Skeletal muscle cell (primary cell): ENCODE results near the gene KLHL36.

Experiments
- DNase-seq: peaks from one replicate; pipeline ENCODE4 v3.0.0-alpha.2; 2010; ENCODE audit warnings: low read depth
- H3K4me3 ChIP-seq: 2 replicates; pipeline ENCODE4 v1.5.1; 2011; ENCODE audit warnings: low read depth, mild to moderate bottlenecking, control low read depth, low read length, moderate library complexity

KLHL36 gene

DNA sequence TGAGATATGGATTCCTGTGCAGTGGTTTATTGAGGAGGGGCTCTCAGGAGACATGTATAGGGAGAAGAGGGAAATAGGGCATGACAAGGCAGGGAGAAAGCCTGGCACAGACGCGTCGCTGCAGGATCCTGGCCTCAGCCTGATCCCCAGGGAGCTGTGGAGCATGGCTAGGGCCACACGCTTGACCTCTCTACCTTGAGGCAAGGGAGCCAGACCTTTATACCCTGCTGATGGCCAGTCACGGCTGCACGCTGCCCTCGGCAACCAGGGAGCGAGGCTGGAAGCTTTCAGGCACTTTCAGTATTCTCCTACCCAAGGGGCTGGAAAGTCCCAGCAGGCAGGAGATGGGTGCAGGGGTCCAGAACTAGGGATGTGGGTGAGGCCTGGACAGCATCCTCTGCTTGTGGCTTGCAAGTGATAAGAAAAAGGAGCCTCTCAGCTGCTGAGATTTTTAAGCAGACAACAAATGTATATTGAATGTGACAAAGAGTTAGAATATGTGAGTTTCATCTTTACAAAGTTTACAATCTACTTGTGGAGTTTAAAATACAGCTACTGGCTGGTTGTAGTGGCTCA is 10.0 kb upstream of the KLHL36 start:
- no peak for DNase-seq
- H3K4me3 ChIP-seq = no peak overlapping the region

DNA sequence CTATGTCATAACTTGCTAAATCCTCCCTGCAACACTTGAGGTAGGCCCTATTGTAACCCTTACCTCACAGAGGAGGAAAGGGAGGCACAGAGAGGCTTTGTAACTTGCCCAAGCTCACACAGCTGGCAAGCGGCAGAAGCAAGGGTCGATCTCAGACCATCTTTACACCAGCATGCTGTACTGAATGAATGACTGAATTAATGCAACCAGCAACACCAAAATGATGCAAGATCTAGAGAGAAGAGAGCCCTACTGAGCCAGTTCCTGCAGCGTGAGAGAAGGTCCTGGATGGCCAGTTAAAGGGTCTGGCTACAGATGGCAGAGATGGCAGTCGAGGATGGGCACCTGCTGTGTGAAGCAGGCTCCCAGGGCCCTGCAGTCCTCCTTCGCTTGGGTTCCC is 8.2 kb upstream of the KLHL36 start:
- no peak overlapping the region for H3K4me3 ChIP-seq
- no peak for DNase-seq

DNA sequence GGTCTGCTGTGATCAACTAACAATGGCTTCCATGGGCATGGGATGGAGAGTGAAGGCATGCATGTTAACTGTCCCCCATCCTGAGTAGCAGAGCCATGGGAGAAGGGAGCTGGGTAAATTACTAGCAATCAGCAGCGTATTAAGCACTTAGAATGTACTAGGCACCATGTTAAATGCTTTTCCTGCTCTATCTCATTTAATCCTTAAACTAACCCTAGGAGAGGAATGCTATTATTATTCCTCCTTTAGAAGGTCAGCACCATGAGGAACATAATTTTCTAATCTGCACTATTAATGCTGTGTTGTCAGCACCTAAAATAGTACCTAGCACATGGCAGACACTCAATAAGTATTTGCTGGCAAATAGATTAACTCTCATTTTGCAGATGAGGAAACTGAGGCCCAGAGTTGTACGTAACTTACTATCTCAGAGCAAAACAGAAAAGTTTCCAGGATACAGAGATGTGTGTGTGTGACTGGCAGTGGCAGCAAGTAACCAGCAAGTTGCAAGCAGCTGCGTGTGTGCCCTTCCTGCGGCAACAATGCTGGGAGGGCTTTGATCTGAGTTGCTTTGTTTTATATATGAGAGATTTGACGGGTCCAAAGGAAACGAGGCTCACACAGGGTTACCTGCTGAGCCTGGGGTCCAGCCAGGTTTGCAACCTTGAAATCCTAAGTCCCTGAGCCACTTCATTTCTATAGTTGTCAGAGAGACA is 6.5 kb upstream of the KLHL36 start:
- H3K4me3 ChIP-seq = no peak overlapping the region
- DNase-seq = no peak

DNA sequence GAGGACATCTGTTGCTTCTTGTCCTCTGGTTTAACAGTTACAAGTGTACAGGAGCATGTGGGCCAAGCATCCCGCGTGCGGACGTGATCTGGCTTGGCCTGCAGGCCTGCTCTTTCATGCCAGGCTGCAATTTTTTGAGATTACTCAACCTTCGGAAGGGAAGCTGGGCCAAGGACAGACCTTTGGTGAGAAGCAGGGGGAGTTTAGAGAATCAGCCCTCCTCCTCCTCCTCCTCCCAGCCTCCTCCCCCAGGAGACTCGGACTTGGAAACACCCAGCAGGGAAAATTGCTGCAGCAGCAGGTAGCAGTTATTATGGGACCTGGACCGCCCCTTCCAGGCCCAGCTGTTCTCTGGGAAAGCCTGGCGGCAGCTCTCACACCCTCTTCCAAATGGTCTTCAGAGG is 5.1 kb upstream of the KLHL36 start:
- no peak overlapping the region for H3K4me3 ChIP-seq
- DNase-seq = peak; percentile 72

DNA sequence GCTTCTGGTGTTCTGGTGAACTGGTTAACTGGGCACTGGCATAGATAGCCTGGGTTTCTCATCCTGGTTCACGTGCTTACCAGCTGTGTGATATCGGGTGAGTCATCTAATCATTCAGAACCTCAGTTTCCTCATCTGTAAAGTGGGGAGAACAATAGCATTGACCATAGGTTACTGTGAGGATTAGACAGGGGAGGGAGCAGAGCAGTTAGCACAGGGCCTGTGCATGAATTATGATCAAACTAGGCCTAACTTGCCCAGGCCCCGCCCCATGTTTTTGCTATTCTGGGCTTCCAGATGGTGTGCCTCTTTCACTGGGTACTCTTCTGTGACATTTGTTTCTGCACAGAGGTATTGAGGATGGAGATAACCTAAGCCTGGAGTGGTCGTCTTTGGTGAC is 4.6 kb upstream of the KLHL36 start:
- H3K4me3 ChIP-seq = no peak overlapping the region
- no peak for DNase-seq

DNA sequence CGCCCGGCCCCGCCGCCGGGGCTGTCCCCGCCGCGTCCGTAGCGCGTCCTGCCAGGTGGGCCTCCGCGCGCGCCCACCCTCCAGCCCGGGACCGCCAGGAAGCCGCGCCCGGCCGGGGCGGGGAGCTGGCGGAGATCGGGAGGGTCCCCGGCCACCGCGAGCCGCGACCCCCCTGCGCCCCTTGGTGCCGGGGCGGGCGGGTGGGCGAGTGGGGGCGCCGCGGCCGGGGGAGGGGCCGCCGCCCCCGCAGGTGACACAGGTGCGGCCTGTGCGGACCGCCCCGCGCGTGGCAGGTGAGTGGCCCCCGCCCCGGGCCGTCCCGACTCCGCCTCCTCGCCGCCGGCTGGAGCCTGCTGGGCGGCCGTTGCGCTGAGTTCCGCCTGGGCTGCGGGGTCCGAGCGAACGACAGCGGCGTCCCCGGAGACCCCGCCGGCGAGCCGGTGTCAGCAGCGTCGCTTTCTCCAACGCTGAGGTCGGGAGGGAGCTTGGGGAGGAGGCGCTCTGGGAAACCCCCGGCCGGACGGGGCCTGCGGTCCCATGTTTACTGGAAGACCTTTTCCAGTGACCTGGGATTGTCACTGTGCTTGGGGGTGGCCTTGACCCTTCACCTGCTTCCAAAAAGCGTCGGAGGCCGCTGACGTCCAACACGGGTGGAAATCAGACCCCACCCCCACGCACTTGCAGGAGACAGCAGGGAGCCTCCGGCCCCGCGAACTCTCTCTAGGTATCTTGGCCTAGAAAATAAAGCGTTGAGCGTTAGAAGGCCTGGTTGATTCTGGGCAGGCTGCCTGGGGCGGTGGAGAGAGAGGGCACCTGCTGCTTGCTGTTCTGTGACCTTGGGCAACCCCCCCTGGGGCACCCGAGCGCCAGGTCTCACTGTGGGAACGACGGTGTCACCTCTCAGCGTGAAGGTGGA is 542 bp downstream of the KLHL36 start:
- no peak for DNase-seq
- peak overlapping the region; percentile 71 for H3K4me3 ChIP-seq

DNA sequence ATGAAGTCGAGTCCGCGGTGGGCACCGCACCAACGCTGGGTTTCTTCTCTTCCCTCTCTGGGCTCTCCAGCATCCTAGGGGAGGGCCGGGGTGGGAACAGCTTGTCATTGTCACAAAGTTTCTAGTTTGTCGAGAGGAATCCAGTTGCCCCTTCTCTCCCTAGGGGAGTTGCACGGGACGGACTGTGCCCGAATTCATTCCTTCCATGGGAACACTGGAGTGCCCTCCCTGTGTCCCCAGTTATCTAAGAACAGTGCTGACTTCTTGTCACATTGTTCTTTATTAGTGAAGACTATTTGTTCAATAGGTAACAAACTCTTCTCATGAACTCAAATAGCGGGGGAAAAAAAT is 1.2 kb downstream of the KLHL36 start:
- DNase-seq = no peak
- peak overlapping the region; percentile 71 for H3K4me3 ChIP-seq

DNA sequence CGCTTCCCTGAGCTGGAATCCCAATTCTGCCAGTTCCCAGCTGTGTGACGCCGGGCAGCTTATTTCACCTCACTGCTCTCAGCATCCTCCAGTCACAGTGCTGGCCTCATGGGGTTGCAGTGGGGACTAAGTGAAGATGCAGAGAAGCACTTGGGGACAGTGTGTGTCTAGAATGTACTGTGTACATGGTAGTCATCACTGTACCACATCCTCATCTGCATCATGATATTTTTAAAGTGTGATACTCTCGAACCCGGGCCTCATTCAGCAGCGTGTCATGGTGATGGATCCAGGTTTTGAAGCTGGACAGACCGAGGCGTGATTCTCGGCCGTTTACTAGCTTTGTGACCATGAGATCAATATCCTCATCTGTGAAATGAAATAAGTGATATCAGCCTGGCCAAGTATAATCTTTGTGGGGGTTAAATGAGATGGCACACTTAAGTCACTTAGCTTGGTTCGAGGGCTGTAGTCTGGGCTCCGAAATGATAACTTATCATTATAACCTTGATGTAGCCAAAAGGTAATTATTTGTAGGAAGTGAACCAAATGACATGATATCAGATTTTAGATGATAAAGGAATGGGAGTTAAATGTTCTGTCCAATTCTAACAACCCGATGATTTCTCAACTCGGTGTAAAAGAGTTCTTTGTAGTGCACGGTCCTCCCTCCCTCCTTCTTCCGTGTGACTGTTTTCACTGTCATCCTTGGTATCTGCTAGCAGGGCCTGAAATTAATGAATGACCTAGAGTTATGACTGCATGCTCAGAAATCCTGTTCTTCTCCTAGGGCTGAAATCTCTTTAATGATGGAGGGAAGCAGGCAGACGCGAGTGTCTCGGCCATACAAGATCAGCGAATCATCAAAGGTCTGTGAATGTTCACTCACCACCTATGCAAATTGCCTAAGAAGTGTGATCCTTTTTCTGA is 2.0 kb downstream of the KLHL36 start:
- no peak overlapping the region for H3K4me3 ChIP-seq
- peak; percentile 26 for DNase-seq

DNA sequence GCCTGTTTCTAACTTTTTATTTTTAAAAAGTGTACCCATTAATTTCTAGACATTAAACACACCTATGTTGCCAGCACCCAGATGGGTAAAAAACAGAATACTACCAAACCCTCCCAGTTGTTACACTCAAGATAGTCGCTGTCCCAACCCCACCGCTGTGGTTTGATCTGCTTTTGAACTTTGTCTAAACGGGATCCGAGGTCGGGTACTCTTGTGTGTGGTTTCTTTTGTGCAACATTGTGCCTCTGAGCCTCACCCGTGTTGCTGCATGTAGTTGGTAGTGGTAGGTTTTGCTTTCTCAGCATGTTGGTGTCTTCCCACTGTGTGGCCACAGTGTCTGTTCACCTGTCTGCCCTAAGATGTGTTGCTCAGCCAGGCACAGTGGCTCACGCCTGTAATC is 4.3 kb downstream of the KLHL36 start:
- no peak overlapping the region for H3K4me3 ChIP-seq
- no peak for DNase-seq

DNA sequence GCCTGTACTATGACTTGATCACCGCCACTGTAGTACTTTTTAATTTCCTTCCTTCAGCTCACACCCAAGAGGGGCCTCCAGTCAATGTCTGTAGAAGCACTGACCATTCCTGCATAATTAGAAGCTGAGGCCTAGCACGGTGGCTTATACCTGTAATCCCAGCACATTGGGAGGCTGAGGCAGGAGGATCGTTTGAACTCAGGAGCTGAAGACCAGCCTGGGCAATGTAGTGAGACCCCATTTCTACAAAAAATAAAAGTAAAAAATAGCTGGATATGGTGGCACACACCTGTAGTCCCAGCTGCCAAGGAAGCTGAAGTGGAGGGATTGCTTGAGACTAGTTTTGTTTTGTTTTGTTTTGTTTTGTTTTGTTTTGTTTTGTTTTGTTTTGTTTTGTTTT is 5.9 kb downstream of the KLHL36 start:
- no peak overlapping the region for H3K4me3 ChIP-seq

DNA sequence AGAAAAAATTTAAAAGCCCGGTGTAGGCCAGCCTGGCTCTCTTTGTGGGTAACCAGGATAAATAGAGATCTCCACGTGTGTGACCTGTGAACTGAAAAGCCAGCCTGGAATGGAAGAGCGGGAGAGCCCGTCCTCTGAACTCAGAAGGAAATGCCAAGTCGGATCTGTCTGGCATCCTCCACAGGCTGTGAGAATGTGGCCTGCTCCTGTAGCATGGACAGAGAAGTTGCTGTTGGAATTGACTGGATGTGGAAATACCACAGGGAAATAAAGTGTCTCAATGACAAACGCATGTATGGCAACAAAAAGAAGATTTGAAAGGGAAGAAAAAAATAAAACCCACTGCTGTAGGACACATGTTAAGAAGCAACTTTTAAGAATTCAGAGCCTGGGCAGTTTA is 6.7 kb downstream of the KLHL36 start:
- H3K4me3 ChIP-seq = no peak overlapping the region

More for the DNA sequence above, 5.9 kb downstream of the KLHL36 start:
- no peak for DNase-seq

DNA sequence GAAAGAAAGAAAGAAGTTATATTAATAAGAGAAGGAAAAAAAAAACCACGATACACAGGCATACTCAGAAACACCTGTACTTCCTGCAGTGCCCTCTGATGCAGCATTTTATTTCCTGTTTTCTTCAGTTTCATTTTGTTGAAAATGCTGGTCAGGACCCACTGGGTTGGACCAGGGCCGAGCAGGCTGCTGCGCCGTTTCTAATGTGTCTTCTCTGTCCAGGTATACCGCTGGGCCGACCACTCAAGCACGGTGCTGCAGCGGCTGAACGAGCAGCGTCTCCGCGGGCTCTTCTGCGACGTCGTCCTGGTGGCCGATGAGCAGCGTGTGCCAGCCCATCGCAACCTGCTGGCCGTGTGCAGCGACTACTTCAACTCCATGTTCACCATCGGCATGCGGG is 8.3 kb downstream of the KLHL36 start:
- DNase-seq = no peak
- no peak overlapping the region for H3K4me3 ChIP-seq

More for the DNA sequence above, 6.7 kb downstream of the KLHL36 start:
- no peak for DNase-seq

DNA sequence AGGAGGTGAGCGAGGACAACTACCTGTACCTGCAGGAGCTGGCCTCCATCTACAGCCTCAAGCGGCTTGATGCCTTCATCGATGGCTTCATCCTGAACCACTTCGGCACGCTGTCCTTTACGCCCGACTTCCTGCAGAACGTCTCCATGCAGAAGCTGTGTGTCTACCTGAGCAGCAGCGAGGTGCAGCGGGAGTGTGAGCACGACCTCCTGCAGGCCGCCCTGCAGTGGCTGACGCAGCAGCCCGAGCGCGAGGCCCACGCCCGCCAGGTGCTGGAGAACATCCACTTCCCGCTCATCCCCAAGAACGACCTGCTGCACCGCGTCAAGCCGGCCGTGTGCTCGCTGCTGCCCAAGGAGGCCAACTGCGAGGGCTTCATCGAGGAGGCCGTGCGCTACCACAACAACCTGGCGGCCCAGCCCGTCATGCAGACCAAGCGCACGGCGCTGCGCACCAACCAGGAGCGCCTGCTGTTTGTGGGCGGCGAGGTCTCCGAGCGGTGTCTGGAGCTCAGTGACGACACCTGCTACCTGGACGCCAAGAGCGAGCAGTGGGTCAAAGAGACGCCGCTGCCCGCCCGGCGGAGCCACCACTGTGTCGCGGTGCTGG is 9.0 kb downstream of the KLHL36 start:
- DNase-seq = no peak
- no peak overlapping the region for H3K4me3 ChIP-seq

DNA sequence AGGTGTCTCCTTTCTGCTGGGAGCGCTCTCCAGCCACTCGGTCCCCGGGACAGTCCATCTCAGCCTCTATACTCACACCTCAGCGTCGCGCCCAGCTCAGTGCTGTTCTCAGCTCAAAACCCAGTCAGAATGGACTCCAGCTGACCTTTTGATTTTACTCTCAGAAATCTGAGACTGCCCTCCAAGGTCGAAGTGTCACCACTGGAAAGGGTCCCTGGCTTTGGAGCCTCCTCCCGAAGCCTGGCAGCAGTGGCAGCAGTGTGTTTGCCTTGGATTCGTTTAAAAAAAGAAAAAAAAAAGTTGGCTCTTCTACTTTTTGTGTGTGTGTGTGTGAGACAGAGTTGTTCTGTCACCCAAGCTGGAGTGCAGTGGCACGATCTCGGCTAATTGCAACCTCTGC is 10.4 kb downstream of the KLHL36 start:
- no peak for DNase-seq
- H3K4me3 ChIP-seq = no peak overlapping the region

DNA sequence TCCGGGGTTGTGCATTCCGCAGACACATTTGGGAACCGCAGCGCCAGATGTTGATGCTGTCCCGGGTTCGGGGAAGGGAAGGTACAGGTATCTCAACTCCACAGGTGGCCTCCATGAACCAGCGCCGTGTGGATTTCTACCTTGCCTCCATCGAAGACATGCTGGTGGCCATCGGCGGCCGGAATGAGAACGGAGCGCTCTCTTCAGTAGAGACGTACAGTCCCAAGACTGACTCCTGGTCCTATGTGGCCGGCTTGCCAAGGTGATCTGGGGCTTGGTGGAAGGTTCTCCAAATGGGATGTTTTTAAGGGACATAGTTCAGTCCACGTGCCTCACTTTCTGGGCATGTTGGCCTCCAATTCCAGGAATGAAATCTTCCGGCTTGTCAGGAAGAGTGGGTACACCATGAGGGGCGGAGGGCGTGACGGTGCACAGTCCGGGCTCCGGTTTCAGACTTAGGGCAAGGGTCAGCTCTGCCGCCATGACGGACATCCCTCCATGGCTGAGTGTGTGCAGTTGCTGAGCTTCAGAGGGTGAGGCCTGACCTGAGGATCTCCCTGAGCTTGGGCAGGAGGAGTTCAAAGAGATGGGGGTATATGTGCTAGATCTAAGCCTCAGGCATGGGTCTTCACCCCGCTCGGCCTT is 11.5 kb downstream of the KLHL36 start:
- DNase-seq = no peak
- no peak overlapping the region for H3K4me3 ChIP-seq

DNA sequence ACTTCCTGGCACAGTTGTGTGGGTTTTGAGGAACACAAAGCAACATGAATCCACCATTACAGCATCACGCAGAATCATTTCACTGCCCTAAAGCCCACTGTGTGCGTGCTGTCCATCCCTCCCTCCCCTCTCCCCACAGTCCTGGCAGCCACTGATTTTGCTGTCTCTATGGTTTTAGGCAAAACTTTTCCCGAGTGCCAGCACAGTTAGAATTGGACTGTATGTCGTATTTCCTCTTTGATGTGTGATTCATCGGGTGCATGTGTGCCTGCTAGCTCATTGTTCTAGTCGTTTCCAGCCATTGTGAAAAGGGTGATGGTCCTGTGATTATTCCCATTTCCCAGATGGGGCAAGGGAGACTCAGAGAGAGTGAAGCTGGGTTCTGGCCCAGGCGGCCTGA is 12.7 kb downstream of the KLHL36 start:
- DNase-seq = no peak
- no peak overlapping the region for H3K4me3 ChIP-seq

DNA sequence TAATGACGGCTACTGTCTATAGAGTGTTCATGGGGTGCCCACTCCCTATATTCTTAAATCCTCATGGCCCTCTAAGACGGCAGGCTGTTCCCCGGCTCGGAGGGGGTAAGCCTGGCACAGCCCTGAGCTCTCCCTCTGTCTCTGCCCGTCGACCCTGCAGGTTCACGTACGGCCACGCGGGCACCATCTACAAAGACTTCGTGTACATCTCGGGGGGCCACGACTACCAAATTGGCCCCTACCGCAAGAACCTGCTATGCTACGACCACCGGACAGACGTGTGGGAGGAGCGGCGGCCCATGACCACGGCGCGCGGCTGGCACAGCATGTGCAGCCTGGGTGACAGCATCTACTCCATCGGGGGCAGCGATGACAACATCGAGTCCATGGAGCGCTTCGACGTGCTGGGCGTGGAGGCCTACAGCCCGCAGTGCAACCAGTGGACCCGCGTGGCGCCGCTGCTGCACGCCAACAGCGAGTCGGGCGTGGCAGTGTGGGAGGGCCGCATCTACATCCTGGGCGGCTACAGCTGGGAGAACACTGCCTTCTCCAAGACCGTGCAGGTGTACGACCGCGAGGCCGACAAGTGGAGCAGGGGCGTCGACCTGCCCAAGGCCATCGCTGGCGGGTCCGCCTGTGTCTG is 13.2 kb downstream of the KLHL36 start:
- H3K4me3 ChIP-seq = no peak overlapping the region

DNA sequence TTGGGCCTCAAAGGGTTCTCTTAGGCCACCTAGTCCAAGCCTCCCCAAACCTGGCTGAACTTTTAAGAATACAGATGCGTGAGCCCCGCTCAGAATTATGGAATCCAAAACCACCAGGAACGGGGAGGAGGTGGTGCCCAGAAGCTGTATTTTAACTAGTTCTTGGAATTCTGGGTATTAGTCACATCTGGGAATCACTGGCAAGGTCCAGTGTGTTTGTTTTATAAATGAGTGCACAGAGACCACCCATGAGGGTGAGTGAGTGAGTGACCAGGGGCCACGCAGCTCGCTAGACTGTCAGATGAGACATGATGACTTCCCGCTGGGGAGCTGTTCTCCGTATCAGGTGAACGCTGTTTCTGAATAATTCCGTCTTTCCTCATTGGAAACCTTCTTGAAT is 14.2 kb downstream of the KLHL36 start:
- no peak overlapping the region for H3K4me3 ChIP-seq
- DNase-seq = no peak

More for the DNA sequence above, 13.2 kb downstream of the KLHL36 start:
- DNase-seq = no peak
